ENCODE results near the gene YBX1. TPM values are rescaled to one million over a fixed set of nuclear protein-coding genes. Genes with fewer than 3 reads are reported as not detected.
"Not testable (repeated sequence)": the region's sequence is repeated elsewhere in the genome, so short reads cannot be mapped to it uniquely, and the experiment has no call there.

The YBX1 gene
- total RNA-seq, 6 experiments from 2014 or later: 736 to 879 (median 836) TPM

- peak overlapping the region; percentile 42; the same call in 1 of the 2 replicates for H3K27ac Mint-ChIP-seq
- no peak for DNase-seq
- H3K36me3 Mint-ChIP-seq (ENCODE audit: low read depth): peaks cover 8% of the 10 kb centered on the region; the same call in 1 of the 2 replicates
- H3K27me3 Mint-ChIP-seq (ENCODE audit: insufficient read depth): peaks cover 2% of the 10 kb centered on the region
- H3K4me3 Mint-ChIP-seq: no peak overlapping the region
- H3K9me3 Mint-ChIP-seq: no peaks in the 10 kb centered on the region
- peaks cover 6% of the 10 kb centered on the region for H3K4me1 Mint-ChIP-seq (ENCODE audit: low read depth)
- no peak for TF ChIP-seq CTCF (IDR thresholded peaks at IDR 0.05)
Observed at GRCh38 chr1:42721926-42722325, 39.7 kb downstream of the YBX1 start.

GRCh38 chr1:42722403-42722802 is 40.2 kb downstream of the YBX1 start:
- H3K36me3 Mint-ChIP-seq (ENCODE audit: low read depth); H3K9me3 Mint-ChIP-seq; H3K27me3 Mint-ChIP-seq (ENCODE audit: insufficient read depth); H3K27ac Mint-ChIP-seq; H3K4me1 Mint-ChIP-seq (ENCODE audit: low read depth); DNase-seq; H3K4me3 Mint-ChIP-seq: not testable (repeated sequence)

GRCh38 chr1:42723511-42723910 is 41.3 kb downstream of the YBX1 start:
- no peak for TF ChIP-seq CTCF (IDR thresholded peaks at IDR 0.05)
- no peak overlapping the region for H3K4me3 Mint-ChIP-seq
- H3K9me3 Mint-ChIP-seq: no peaks in the 10 kb centered on the region
- 0 out of 2 replicates have a peak, but pooled peaks cover 3% of the 10 kb centered on the region for H3K36me3 Mint-ChIP-seq (ENCODE audit: low read depth)
- DNase-seq: no peak
- peaks cover 6% of the 10 kb centered on the region for H3K4me1 Mint-ChIP-seq (ENCODE audit: low read depth)
- no peak overlapping the region for H3K27ac Mint-ChIP-seq
- peaks cover 2% of the 10 kb centered on the region; the same call in 1 of the 2 replicates for H3K27me3 Mint-ChIP-seq (ENCODE audit: insufficient read depth)

- H3K4me3 Mint-ChIP-seq; H3K4me1 Mint-ChIP-seq (ENCODE audit: low read depth); H3K9me3 Mint-ChIP-seq; H3K36me3 Mint-ChIP-seq (ENCODE audit: low read depth); H3K27me3 Mint-ChIP-seq (ENCODE audit: insufficient read depth); H3K27ac Mint-ChIP-seq; DNase-seq: not testable (repeated sequence)
Observed at GRCh38 chr1:42725820-42726219, 43.6 kb downstream of the YBX1 start.

- no peak for TF ChIP-seq CTCF (IDR thresholded peaks at IDR 0.05)
- Mint-ChIP-seq H3K4me1 (ENCODE audit: low read depth) (no peaks in the 10 kb centered on the region), H3K27ac (no peak overlapping the region), H3K27me3 (ENCODE audit: insufficient read depth) (peaks cover 1% of the 10 kb centered on the region), H3K9me3 (no peaks in the 10 kb centered on the region), H3K4me3 (no peak overlapping the region), H3K36me3 (ENCODE audit: low read depth) (no peaks in the 10 kb centered on the region)
- DNase-seq: no peak
Observed at GRCh38 chr1:42730002-42730401, 47.8 kb downstream of the YBX1 start.

- DNase-seq: no peak
- no peaks in the 10 kb centered on the region for H3K36me3 Mint-ChIP-seq (ENCODE audit: low read depth)
- no peak overlapping the region for H3K4me3 Mint-ChIP-seq
- no peak overlapping the region for H3K27ac Mint-ChIP-seq
- no peak for TF ChIP-seq CTCF (IDR thresholded peaks at IDR 0.05)
- H3K27me3 Mint-ChIP-seq (ENCODE audit: insufficient read depth): peaks cover 1% of the 10 kb centered on the region
- no peaks in the 10 kb centered on the region for H3K9me3 Mint-ChIP-seq
- no peaks in the 10 kb centered on the region for H3K4me1 Mint-ChIP-seq (ENCODE audit: low read depth)
Observed at GRCh38 chr1:42730988-42731387, 48.8 kb downstream of the YBX1 start.

GRCh38 chr1:42731585-42731984 is 49.4 kb downstream of the YBX1 start:
- Mint-ChIP-seq H3K27ac (no peak overlapping the region), H3K27me3 (ENCODE audit: insufficient read depth) (peaks cover 1% of the 10 kb centered on the region), H3K4me1 (ENCODE audit: low read depth) (no peaks in the 10 kb centered on the region), H3K4me3 (no peak overlapping the region), H3K9me3 (no peaks in the 10 kb centered on the region), H3K36me3 (ENCODE audit: low read depth) (no peaks in the 10 kb centered on the region)
- no peak for DNase-seq
- no peak for TF ChIP-seq CTCF (IDR thresholded peaks at IDR 0.05)
